NCI-H82 (cell line): ENCODE results near the gene PLPP7.
"Not testable (repeated sequence)": the region's sequence is repeated elsewhere in the genome, so short reads cannot be mapped to it uniquely, and the experiment has no call there.

ENCODE experiments used
- DNase-seq: peaks from one replicate; lab custom pipeline; 2025; lab: John Stamatoyannopoulos, UW

PLPP7 gene

GRCh38 chr9:131330814-131331600, 41.5 kb downstream of the PLPP7 start:
- DNase-seq = peak; percentile 80

- not testable (repeated sequence) for DNase-seq
Measured at GRCh38 chr9:131331996-131332395, 42.5 kb downstream of the PLPP7 start.

- DNase-seq = no peak
Measured at GRCh38 chr9:131333771-131334628, 44.5 kb downstream of the PLPP7 start.

- peak; percentile 90 for DNase-seq
Measured at GRCh38 chr9:131334629-131335367, 45.3 kb downstream of the PLPP7 start.

- DNase-seq = no peak
Measured at GRCh38 chr9:131335368-131335755, 45.8 kb downstream of the PLPP7 start.

- DNase-seq = peak; percentile 24
Measured at GRCh38 chr9:131337131-131337848, 47.8 kb downstream of the PLPP7 start.

- DNase-seq = not testable (repeated sequence)
Measured at GRCh38 chr9:131339212-131339611, 49.7 kb downstream of the PLPP7 start.

GRCh38 chr9:131344931-131345535, 55.5 kb downstream of the PLPP7 start:
- peak; percentile 61 for DNase-seq

GRCh38 chr9:131346559-131346958, 57.0 kb downstream of the PLPP7 start:
- DNase-seq = no peak

GRCh38 chr9:131347376-131348020, 58.0 kb downstream of the PLPP7 start:
- DNase-seq = no peak

- no peak for DNase-seq
Measured at GRCh38 chr9:131348631-131349521, 59.4 kb downstream of the PLPP7 start.

GRCh38 chr9:131349522-131349880, 60.0 kb downstream of the PLPP7 start:
- no peak for DNase-seq

GRCh38 chr9:131349881-131350563, 60.5 kb downstream of the PLPP7 start:
- DNase-seq = peak; percentile 91

GRCh38 chr9:131356479-131356878, 67.0 kb downstream of the PLPP7 start:
- peak; percentile 11 for DNase-seq

GRCh38 chr9:131358556-131358955, 69.0 kb downstream of the PLPP7 start:
- no peak for DNase-seq
